GM21825 (cell line): ENCODE measurements around the gene MTA2.
"Not testable (repeated sequence)": the region's sequence is repeated elsewhere in the genome, so short reads cannot be mapped to it uniquely, and the experiment has no call there.

Experiments
- ATAC-seq: cut with Tn5 transposase; IDR thresholded peaks from one replicate; pipeline ENCODE4 v1.9.1; 2021; ENCODE audit warnings: mild to moderate bottlenecking, moderate library complexity; ENCODE audit not compliant: unreplicated experiment

The MTA2 gene

DNA sequence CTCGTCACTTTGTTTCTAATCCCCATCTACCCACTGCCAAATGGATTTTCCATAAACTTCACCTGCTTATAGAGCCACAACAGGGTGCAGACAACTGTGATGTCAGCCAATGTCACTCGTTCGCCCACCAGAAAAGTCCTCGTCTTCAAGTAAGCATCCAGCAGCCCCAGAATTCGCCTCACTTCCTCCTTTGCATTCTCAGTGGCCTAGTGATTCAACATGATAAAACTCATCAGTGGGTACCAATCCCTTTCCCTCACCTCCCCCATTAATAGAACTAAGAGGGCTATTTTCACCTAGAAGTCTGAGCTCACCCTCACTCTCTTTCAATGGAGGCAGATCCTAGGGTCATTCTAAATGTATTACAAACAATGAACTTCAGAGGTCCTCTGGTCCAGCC, 30.8 kb downstream of the MTA2 start:
- ATAC-seq, result not testable (repeated sequence)

DNA sequence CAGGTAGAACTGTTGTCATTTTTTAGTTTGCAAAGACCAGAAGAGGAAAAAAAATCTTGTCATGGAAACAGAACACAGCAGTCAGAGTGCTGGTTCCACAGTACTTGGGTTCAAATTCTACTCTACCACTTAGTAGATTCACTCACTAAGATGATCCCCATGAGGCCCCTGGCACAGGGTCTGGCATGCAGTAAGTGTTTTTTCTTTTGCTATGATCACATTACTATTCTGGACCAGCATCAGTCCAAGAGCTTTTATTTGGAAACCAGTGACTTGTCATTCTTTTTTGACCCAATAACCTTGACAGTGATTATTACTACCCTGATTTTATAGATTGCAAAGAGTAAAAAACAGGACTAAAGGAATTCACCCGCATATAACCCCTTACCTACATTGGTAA, 32.1 kb downstream of the MTA2 start:
- no peak for ATAC-seq

DNA sequence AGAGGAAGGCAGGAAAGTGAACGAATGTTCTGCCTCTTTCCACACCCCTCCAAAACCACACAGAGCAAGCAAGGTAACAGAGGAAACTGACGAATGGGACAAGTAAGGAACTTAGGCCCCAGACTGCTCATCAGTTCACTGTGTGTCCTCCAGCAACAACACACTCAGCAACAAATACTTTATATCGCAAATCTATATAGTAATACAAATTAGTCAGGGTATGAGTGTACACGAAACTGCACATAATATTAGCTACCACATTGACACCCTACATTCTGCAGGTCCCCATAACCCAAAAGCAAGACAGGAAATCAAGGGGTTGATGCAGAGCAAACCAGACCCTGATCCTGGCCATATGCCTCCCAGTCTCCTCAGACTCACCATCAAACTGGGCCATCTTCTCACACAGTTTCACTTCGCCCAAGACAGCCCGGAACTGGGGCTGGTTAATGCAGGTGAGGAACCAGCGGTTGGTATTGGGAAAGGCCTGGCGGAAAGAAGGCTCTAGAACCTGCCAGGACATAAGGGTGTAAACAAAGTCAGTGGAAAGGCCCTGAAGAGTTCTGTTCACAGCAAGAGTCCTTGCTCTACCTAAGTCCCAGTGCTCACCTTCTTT, 34.5 kb downstream of the MTA2 start:
- no peak for ATAC-seq

DNA sequence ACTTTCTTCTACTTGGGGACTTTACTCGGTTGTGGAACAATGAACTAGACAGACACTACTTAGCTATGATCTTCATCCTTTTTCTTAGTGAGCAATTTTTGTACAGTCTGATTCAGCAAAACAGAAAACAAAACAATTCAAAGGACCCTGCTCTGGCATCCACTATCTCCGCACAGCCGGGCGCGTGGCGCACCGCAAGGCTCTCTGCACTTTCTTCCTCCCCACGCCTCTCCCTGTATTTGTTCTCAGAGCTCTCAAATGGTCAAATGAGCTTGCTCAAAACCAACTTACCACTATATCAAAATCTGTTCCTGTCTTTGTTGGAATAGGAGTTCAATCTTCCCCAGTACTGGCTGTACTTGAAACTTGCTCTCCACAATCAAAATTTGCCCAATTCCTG, 35.4 kb downstream of the MTA2 start:
- no peak for ATAC-seq

DNA sequence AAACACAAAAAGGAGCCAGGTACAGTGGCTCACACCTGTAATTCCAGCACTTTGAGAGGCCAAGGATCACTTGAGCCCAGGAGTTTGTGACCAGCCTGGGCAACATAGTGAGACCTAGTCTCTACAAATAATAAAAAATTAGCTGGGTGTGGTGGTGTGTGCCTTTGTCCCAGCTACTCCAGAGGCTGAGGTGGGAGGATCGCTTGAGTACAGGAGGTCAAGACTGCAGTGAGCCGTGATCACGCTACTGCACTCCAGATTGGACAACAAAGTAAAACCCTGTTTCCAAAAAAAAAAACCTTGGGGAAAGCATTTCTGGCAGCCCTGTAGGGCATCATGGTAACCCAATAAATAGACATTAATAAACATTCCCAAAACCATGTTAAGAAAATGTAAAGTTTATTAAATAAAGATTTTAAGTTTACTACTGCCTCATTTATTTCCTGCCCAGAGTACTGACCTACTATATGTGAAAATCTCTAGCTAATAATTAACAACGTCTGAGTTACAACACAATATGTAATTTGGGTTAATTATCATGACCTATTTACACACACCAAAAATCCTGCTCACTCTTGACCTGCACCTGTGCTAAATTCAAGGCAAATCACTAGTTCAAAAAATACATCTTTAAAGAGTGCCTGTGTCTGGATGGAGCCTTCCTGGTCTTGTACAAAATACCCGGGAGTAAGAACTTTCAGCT, 36.4 kb downstream of the MTA2 start:
- ATAC-seq, result no peak

DNA sequence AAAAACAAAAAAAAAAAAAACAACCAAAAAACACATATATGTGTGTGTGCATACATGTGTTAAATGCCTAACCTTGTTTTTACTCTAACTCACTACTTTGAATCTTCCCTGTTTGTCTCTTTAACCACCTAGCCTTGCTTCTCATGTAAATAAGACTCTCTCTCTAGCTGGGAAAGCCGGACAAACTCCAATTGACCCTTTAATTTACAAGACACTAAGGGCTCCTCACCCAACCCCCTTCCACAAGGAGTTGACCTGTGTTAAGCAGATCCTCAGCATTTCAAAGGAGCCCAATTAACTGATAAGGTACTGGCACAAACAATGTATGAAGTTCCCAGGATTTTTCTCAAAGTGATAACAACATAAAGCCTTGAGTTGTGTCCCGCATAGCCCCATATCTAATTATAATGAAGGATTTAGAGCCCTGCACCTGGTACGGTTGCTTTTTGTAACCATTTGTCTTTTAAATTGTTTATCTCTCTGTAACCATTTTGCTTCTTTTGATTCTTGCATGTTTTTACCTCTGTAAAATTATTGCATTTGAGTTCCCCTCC, 39.9 kb downstream of the MTA2 start:
- ATAC-seq, result not testable (repeated sequence)

DNA sequence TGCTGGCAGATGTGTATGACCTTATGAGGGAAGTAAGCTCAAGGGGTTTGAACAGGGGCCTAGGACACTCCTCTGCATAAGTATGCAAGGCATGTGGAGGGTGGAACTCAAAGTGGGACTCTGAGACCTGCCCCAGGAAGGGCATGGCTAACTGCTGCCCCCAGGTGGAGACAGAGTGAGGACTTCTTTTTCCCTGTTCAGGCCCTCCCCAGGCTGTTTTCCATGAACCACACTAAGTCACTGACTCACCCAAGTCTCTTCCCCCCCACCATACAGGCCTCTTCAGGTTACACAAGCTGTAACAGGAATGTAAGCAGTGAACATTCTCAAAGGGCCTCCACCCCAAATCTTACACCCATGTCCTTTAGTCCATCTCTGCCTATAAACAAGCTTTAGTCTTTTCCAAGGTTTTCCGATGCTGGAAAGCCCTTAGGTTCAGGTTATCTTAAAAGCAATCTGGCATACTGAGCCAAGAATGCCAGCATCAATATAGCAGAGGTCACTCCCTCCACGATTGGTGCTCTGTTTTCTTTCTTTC, 41.0 kb downstream of the MTA2 start:
- ATAC-seq, result no peak

DNA sequence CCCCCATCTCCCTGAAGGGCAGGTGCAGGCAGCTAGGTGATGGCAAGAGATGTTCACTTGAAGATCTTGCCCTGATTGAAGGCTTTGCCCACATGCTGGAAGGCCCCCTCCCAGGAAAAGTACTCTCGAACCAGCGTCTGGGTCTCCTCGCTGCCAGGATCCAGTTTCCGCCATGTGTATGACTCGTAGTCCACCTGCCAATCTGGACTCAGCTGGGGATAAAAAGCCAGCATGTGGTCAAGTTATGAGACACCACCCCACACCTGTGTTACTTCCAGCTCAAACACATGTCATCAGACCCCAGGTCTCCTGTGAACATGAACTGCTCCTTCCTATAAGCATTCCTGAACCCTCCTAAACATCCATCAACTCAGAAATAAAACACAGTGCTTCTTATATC, 42.0 kb downstream of the MTA2 start:
- ATAC-seq, result not testable (repeated sequence)

DNA sequence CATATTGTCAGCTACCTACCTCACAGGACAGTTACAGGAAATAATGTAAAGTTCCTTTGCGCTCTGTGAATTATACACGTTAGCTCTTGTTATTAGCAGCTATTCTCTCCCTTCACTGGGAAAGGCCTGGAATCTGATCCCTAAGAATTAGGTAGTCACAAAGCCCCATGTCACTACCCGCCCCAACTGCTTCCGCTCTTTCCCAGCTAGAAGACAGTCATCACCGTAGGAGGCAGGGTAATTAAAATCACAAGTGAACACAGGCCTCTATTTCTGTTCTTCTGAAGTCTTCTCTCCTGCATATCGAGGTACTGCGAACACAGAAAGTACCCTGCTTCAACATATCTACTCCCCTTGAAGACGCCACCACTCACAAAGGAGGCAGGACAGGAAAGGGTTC, 42.5 kb downstream of the MTA2 start:
- ATAC-seq, result no peak

DNA sequence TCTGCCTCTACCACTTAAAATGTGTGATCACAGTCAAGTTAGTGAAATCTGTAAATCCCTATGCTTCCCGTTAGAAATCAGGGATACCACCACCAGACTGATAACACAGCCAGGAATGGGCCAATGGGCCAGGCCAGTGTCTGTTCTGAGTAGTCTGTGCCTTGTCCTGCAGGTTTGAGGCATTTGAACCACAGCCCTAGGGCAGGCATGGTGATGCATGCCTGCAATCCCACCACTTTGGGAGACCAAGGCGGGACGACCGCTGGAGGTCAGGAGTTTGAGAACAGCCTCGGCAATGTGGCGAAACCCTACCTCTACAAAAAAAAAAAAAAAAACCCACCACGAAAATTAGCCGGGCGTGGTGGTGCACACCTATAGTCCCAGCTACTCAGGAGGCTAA, 43.0 kb downstream of the MTA2 start:
- ATAC-seq, result no peak

DNA sequence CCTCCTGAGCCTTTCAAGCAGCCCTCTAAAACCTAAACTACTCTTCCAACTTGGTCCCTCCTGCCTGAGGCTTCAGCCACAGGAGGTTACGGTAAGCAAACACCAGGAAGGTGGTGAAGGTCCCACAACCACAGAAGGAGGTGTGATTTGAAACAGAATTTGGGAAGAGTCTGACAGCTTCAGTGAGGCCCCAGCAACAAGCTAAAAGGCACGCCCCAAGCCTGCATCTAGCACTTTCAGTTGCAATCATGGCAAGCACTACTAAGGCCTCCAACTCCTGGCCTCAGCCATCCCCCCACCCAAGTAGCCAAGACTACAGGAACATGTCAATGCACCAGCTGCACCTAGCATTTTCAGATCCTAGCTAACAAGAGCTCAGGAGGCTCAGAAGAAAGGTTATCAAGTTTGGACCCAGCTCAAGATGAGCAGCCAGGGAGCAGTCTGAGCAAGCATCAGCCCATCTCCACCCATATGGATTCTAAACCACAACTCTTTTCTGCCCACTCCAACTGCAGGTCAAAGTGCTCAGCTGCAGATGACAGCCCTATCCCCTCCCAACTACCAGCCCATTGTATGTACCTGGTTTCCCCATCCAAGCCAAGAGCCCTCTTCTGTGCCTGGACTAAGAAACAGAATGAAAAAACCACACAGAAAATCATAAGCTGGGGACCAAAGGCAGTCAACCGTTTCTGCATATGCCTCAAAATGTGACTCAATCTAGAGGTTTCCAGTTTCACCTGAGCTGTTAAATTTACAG, 44.6 kb downstream of the MTA2 start:
- ATAC-seq, result peak; percentile 23

DNA sequence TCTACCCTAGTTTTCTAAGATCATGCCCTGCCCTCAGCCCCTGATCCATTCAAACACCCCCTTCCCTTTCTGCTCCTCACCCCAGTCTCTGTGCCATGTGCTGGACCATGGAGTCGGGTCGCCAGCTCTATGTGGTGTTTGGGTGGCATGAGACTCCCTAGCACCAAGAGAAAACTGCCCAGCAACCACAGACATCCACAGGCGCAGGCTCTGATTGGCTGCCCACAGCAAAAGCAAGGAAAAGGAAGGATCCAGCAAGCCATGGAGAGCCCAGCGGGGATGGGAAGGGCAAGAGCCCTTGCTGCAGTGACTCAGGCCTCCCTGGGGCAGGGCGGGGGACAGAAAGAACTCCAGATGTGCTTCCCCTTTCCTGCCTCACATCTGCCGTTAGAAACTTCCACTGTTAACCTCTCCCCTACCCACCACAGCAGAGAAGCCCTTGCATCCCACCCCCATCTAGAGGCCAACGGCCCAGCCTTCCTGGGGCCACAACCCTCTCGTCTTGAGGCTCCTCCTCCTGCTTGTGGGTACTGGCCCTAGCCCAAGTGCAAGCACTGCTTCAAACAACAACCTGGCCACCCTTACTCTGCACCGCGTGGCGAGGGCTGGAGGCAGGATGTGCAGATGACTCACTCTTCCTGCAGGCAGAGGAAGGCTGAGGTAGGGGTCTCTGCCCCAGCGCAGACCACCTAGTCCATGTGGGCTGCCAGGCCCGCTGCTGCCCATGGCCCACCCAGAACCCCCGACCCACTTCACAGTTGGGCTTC, 45.4 kb downstream of the MTA2 start:
- peak; percentile 37 for ATAC-seq

DNA sequence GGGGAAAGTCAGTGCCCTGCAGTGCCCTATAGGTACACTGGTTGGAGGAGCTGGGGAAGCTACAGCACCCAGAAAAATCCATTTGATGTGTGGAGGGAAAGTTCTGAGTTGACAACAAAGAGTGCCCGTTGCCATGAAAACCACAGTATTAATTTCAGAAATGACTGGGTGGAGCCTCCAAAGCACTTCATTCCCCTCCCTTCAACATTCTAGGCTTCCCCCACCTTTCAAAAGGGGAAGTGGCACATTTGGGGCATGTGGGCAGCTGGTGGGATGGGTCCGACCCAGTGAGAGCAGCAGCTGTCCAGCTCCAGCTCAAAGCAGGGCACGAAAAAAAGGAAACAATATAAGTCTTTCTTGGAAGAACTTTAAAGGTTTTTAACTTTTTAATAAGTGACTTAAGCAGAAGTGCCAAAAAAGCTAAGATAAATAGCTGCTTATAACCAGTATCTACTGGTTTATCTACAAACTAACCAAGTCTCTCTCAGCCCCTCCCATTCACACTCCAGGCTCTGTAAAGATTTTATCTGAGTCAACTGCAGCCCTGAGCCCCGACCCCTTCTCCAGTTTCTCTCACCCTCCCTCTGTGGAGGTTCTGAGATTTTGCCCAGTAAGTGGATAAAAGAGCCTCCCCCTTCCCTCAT, 46.1 kb downstream of the MTA2 start:
- no peak for ATAC-seq

DNA sequence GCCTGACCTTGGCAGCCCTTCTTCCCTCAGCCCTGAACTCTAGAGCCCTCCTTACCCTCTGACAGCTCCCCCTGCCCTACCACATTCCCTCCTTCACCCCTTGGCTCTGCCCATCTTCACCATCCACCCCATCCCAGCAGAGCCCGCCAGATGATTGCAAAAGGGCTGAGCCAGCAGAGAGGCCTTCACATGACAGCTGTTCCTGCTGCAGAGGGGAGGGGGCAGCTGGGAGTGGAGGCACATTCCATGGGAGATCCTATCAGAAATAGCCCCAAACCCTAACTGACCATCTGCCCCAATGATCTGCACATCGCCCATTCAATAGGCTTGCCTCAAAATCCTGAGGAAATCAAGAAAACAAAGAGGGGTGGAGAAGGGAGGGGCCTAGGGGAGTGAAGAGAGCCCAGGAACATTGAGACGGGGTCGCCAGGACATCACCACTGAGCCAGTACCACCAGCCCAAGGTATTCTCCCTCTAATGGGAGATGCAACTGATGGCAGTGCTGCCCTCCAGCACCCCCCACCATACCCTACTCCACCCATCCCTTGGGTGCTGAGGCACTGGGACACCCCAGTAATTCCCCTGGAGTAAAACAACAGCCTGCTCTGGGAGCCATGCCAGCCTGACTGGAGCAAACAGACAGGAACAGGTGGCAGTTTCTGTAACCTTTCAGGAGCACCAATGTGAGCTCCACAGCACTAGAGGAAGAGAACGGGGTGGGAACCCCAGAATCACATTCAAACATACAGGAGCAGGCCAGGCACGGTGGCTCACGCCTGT, 47.1 kb downstream of the MTA2 start:
- ATAC-seq, result no peak

DNA sequence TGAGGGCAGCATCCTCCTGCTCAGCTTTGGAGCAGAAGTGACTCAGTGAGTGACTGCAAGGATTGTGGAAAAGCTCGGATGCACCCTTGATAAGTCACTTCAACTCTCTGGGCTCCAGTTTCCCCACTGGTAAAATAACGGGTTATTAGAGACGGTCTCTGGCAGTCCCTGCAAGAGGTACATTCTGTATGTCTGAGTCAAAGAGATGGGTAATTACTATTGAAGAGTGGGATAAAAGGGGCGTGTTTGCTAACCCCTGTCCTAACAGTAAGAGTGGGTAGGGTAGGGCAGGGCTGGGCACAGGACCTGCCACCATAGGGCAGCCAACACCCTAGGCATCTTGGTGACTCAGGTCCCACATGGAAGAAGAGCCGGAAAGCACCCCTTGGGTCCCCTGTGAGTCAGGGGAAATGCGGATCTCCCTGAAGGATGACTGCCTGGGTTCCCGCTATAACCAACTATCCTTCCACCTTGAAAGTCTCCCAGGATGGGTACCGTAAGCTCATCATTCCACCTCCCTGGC, 47.8 kb downstream of the MTA2 start:
- ATAC-seq, result no peak

DNA sequence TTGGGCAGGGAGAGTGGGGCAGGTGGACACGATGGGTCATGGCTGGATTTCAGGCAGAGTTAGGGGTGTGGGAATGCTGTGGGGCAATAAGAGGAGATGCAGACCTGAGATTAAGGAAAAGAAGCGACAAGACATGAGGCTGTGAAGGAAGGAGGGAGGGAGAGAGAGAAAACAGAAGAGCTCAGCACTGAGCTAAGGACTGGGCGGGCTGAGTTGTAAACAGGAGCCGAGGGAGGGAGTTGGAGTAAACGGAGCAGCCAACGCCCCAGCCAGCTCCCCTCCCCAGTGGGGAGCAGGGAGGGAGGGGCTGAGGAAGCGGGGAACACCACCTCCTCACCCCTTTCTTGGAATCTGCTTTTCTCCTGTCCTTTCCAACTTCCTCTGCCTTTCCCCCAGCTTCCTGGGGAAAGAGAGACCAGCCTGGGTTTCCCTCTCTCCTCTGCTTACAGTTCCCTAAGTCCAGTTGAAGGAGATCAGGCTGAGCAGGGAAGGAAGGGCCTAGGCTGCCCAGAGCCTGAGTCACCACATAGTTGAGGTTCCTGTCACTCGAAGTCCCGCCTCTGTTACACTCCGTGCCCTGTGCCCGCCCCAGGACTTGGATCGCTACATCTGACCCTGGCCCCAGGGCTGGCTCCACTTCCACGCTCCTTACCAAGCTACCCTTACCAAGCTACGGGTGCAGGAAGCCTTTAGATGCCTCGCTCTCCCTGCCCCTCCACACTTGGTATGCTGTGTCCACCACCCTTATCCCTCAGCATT, 48.4 kb downstream of the MTA2 start:
- no peak for ATAC-seq

DNA sequence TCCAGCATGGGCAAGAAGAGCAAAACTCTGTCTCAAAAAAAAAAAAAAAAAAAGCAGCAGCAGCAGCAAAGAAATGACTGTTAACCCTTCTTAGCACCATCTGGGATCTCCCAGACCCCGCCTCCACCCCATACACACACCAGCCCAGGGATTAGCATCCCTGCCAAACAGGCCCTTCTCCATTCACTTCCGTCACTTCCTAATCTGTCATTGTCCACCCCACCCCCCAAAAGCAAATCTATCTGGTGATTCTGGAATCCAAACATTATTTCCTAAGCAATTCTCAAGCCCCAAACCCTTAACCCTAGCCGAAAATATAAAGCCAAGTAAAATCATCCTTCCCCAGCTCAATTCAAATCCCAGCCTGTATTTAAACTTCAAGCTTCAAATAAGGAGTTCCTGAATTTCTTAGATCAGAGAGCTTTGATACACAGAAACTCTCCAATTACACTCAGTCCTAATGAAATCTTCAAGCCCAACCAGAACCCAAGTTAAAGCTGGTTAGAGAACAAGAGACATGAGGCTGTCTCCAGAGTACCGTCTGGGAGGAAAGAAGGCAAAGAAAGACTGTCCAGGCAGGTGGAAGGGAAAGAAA, 49.1 kb downstream of the MTA2 start:
- ATAC-seq, result no peak

DNA sequence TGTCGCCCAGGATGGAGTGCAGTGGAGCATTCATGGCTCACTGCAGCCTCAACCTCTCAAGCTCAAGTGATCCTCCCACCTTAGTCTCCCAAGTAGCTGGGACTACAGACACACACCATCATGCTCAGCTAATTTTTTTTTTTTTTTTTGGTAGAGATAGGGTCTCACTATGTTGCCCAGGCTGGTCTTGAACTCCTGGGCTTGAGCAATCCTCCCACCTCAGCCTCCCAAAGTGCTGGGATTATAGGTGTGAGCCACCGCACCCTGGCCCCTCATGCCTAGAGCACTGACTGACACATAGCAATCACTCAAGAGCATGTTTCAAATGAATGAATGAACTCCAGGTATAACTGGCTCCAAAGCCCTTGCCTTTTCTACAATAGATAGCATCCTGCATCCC, 51.2 kb downstream of the MTA2 start:
- ATAC-seq, result not testable (repeated sequence)
